ENCODE measurements around the gene HNF1A.
"Not testable (repeated sequence)": the region's sequence is repeated elsewhere in the genome, so short reads cannot be mapped to it uniquely, and the experiment has no call there.

HNF1A gene, protein sequence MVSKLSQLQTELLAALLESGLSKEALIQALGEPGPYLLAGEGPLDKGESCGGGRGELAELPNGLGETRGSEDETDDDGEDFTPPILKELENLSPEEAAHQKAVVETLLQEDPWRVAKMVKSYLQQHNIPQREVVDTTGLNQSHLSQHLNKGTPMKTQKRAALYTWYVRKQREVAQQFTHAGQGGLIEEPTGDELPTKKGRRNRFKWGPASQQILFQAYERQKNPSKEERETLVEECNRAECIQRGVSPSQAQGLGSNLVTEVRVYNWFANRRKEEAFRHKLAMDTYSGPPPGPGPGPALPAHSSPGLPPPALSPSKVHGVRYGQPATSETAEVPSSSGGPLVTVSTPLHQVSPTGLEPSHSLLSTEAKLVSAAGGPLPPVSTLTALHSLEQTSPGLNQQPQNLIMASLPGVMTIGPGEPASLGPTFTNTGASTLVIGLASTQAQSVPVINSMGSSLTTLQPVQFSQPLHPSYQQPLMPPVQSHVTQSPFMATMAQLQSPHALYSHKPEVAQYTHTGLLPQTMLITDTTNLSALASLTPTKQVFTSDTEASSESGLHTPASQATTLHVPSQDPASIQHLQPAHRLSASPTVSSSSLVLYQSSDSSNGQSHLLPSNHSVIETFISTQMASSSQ

DNA sequence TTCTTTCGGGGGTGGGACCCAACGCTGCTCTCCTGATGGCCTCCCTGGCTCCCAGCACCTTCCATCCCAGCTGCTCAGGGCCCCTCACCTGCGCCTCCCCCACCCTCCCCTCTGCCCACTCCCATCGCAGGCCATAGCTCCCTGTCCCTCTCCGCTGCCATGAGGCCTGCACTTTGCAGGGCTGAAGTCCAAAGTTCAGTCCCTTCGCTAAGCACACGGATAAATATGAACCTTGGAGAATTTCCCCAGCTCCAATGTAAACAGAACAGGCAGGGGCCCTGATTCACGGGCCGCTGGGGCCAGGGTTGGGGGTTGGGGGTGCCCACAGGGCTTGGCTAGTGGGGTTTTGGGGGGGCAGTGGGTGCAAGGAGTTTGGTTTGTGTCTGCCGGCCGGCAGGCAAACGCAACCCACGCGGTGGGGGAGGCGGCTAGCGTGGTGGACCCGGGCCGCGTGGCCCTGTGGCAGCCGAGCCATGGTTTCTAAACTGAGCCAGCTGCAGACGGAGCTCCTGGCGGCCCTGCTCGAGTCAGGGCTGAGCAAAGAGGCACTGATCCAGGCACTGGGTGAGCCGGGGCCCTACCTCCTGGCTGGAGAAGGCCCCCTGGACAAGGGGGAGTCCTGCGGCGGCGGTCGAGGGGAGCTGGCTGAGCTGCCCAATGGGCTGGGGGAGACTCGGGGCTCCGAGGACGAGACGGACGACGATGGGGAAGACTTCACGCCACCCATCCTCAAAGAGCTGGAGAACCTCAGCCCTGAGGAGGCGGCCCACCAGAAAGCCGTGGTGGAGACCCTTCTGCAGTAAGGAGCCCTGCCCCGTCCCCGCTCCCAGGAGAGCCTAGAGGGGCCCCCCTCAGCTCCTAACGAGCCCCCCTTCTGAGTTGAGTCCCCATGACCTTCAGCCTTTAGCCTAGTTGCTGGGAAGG lies at the start of gene HNF1A:
HNF1A (plus strand) TSS at position 248 of the 924 bp plus-strand sequence; CDS start at position 474, 226 bp downstream.
- no peak for FAIRE-seq

DNA sequence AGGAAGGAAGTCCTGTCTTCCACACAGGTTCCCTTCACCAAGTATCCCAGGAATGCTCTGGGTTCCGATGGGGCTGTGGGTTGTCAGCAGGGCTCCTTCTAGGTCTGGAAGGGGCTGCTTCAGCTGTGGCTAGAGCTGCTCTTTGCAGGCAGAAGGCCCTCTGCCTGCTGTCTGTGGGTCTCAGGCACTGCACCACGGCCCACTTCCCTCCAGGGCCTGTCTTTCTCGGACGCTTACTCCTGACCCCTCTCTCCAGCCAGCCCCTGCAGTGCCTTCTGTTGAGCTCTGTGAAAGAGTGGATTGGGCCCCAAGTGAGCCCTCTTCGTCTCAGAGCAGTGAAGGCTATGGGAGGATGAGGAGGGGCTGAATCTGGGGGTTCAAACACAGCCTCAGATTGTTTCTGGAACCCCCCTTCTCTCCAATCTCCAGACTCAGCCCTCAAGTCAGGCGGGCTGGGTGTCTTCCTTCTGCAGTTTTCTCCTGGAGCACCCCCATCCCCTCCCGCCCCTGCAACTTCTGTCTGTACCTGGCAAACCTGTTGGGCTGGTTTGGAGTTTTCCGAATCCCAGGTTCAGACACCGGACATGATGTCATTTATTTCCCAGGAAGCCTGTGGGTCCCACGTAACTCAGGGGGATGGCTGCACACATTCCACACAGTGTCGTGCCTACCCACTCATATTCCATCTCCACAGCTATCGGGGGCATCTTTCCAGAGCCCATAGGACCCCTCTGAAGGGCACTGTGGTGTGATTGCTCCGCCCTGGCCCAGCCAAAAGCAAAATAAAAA lies 49.3 kb upstream of the HNF1A start:
- no peak for FAIRE-seq

DNA sequence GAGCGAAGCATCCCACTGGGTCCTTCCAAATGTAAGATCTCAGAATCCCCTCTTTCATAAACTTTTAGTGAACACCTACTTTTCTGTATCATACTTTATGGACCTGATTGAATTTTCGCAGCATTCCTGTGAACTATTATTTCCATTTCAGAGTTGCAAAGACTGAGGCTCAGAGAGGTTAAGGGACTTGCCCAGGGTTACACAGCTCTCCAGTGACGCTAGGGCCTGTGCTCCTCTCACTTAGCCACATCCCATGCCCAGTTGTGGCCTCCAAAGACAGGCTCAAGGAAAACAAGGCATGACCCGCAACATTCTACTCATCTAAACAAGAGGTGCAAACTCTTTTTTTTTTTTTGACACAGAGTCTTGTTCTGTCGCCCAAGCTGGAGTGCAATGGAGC lies 48.3 kb upstream of the HNF1A start:
- FAIRE-seq, result no peak

DNA sequence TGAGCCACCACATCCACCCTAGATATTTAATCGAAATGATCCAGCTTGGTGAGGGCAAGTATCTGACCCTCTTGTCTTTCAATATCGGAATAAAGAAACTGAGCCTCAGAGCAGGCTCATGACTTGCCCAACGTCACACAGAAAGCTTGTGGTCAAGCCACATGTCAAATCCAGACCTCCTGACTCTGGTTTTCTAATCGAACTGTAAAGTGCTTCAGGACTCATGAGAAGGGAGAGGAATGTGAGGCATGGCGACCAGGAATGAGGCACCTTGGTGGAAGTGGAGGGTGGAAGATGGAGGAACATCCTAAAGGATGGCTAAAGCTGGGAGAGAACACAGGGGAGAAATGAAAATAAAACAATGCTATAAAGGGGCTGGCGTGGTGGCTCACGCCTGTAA lies 46.3 kb upstream of the HNF1A start:
- no peak for FAIRE-seq

DNA sequence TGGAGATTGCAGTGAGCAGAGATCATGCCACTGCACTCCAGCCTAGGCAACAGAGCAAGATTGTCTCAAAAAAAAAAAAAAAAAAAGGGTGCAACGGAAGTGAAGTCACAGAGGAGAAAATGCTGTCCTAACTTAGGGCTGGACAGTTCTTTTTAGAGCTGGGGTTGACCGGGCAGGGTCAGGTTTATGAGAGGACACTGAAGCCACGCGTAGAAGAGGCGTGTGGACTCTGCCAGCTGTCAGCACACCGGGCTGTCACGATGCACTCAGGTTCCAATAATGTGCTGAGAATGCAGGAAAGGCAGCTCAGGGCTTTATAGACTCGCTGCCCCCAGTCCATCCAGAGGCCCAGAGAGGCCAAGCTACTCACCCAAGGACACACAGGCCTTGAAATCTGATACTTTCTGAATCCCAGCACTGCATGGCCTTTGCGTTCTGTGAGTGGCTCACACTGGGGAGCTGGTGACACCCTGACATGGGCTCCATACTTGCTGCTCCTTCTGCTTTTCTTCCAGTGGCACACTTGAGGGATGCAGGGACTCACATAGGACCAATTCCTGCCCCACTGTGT lies 45.3 kb upstream of the HNF1A start:
- FAIRE-seq, result no peak

DNA sequence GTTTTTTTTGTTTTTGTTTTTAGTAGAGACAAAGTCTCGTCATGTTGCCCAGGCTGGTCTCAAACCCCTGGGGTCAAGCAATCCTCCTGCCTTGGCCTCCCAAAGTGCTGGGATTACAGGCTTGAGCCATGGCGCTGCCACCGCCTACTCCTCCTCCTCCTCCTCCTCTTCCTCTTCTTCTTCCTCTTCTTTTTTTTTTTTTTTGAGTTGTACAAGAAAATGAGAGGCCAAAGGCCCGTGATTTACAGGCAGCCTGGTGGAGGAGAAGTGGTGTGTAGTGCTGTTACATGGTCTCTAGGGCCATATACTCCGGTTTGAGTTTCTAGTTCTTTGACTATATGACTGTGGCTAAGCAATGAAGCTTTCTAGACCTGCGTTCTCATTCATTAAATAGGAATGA lies 44.6 kb upstream of the HNF1A start:
- FAIRE-seq, result no peak

DNA sequence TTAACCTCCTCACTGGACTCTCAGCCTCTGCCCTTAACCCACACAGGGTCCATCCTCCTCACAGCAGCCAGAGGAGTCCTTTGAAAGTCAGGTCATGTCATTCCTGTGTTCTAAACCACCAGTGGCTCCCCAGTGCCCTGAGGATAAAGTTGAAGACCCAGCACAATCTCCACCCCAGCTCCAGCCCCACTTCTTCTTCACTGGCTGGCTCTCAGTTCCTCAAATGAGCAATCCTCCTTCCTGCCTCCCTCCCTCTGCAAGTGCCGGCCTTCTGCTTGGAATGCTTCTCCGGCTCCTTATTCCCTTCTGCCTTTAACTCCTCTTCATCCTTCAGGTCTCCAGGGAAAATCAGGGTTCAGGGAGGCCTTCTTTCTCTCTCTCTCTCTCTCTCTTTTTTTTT lies 42.1 kb upstream of the HNF1A start:
- no peak for FAIRE-seq

DNA sequence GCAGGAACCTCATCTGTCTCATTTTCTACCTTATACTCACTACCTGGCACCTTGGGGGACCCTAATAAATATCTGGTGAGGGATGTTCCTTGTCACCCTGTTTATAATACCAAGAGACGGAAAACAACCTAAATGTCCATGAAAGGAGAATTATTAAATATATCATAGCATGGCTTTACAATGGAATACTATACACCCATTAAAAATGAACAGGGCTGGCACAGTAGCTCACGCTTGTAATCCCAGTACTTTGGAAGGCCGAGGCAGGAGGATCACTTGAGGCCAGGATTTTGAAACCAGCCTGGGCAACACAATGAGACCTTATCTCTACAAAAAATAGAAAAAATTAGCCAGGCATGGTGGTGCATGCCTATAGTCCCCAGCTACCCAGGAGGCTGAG lies 39.8 kb upstream of the HNF1A start:
- FAIRE-seq, result no peak

DNA sequence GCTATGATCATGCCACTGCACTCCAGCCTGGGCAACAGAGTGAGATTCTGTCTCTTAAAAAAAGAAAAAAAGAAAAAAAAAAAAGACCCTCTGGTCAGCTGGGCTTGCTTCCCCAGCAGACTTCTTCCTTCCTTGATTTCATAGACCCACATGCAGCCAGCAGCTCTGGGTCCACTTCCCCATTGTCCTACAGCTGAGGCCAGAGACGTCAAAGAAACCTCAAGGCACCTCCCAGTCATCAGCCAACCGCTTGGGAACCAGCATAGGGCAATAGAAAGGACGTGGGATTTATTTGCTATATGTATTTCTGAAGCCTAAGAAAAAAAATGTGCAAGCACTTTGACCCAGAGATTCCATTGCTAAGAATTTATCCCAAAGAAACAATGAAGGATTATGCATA lies 38.8 kb upstream of the HNF1A start:
- no peak for FAIRE-seq

DNA sequence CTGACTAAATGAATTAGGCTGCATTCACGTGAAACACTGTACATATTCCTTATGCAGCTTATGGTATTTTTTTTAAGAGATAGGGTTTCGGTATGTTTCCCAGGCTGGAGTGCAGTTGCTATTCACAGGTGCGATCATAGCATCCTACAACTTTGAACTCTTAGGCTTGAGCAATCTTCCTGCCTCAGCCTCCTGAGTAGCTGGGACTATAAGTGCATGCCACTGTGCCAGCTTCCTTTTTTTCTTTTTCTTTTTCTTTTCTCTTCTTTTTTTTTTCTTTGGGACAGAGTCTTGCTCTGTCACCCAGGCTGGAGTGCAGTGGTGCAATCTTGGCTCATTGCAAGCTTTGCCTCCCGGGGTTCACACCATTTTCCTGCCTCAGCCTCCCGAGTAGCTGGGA lies 38.3 kb upstream of the HNF1A start:
- FAIRE-seq, result no peak

DNA sequence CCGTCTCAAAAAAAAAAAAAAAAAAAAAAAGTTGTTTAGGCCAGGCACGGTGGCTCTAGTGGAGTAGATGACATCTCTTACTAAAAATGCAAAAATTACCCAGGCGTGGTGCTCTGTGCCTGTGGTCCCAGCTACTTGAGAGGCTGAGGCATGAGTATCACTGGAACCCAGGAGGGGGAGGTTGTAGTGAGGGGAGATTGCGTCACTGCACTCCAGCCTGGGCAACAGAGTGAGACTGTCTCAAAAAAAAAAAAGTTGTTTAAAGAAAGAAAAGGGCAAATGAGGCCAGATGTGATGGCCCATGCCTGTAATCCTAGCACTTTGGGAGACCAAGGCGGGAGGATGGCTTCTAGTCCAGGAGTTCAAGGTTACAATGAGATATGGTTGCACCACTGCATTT lies 37.5 kb upstream of the HNF1A start:
- FAIRE-seq, result no peak

DNA sequence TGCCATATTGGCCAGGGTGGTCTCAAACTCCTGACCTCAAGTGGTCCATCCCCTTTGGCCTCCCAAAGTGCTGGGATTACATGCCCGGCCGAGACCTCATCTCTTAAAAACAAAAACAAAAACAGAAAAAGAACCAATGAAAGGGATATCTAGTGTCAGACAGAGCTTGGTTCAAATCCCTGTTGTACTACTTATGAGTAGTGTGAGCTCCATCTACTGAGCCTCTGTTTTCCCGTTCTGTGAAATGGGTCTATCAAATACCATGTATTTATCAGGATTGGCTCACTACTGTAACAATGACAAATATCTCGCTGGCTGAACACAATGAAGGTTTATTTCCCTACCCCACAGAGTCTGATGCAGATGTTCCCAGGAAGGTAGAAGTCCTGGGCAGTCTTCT lies 36.9 kb upstream of the HNF1A start:
- FAIRE-seq, result no peak

DNA sequence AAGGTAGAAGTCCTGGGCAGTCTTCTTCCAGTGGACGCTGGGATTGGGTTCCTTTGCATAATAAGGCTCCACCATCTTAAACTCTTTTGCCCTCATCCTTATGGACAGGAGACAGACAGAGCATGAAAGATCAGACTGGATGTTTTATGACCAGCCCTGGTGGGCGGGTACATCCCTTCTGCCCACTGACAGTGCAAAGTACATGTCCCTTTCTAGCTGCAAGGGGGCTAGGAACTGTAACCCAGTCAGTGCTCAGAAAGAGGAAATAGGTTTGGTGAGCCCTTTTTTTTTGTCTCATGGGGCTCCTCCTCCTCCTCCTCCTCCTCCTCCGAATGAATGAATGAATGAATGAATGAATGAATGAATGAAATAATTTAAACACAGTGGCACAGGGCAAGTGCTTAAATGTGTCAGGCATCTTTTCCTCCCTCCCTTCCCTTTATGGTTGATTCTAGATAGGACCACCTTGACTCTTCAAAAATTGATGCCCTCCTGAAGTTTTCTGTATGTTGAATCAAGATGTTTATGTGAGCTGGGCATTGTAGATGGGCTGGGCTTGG lies 36.4 kb upstream of the HNF1A start:
- FAIRE-seq, result no peak

DNA sequence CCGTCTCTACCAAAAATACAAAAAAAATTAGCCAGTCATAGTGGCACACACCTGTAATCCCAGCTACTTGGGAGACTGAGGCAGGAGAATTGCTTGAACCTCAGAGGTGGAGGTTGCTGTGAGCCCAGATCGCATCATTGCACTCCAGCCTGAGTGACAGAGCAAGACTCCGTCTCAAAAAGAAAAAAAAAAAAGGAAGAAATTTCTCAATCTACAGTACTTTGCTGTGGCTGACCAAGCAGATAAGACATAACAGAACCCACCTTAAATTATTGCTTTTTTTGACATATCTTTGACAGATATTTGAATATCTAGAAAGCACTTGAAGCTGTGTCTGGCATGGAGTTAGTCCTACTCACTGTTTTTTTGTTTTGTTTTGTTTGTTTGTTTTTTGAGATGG lies 34.9 kb upstream of the HNF1A start:
- FAIRE-seq, result no peak

DNA sequence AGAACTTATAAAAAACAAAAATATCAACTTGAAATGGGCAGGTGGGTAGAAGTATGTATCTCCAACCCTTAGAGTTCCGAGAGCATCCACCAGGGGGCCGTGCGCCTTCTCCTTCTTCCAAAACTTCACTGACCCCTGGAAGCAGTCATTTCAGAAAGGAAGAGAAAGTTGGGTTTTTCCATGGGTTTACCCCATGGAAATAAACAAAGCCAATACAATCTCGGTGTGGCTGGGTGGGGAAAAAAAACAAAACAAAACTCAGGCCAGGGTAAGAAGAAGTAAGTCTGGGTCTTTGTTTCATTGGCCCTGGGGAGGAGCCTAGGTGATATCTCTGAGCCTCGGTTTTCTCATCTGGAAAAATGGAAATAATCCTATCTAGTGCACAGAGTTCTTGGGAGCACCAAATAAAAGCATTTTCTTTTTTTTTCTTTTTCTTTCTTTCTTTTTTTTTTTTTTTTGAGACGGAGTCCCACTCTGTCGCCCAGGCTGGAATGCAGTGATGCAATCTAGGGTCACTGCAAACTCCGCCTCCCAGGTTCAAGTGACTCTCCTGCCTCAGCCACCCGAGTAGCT lies 33.6 kb upstream of the HNF1A start:
- no peak for FAIRE-seq

DNA sequence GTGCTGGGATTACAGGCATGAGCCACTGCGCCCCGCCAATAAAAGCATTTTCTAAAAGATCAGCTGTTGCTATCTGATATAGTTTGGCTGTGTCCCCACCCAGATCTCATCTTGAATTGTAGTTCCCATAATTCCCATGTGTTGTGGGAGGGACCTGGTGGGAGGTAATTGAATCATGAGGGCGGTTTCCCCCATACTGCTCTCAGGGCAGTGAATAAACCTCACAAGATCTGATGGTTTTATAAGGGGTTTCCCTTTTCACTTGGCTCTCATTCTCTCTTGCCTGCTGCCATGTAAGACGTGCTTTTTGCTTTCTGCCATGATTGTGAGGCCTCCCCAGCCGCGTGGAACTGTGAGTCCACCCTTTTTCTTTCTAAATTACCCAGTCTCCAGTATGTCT lies 32.8 kb upstream of the HNF1A start:
- not testable (repeated sequence) for FAIRE-seq

DNA sequence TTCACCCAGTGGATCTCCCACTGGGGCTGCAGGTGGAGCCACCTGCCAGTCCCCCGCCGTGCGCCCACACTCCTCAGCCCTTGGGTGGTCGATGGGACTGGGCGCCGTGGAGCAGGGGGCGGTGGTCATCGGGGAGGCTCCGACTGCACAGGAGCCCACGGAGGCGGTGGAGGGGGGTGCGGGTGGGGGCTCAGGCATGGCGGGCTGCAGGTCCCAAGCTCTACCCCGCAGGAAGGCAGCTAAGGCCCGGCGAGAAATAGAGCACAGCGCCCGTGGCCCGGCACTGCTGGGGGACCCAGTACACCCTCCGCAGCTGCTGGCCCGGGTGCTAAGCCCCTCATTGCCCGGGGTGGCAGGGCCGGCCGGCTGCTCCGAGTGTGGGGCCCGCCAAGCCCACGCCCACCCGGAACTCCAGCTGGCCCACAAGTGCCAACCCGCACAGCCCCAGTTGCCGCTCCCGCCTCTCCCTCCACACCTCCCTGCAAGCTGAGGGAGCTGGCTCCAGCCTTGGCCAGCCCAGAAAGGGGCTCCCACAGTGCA lies 28.0 kb upstream of the HNF1A start:
- not testable (repeated sequence) for FAIRE-seq

DNA sequence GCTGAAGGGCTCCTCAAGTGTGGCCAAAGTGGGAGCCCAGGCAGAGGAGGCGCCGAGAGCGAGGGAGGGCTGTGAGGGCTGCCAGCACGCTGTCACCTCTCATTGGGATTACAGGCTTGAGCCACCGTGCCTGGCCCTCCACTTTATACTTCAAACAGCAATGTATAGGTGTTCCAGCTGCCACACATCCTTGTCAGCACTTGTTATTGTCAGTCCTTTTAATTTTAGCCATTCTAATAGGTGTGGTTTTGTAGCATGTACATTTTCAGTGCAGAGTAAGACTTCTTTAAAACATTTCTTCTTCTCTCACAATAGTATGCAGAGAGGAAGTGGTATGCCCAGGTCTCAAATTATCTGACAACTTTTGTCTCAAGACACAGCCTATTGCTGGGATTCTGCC lies 27.5 kb upstream of the HNF1A start:
- no peak for FAIRE-seq

DNA sequence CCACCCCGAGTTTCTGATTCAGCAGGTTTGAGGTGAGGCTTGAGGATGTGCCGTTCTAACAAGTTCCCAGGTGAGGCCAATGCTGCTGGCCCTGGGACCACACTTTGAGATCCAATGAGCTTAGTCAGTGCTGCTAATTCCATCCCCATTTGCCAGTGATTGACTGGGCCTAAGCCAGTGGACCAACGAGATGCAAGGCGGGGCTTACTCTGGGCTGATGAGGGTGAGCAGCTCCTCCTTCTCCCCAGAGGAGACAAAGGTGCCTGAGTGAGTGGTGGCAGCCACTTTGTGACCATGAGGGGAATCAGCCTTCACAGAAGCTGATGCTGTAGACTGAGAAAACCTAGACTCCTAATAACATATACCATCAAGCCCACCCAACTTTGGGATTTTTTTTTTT lies 23.1 kb upstream of the HNF1A start:
- no peak for FAIRE-seq

DNA sequence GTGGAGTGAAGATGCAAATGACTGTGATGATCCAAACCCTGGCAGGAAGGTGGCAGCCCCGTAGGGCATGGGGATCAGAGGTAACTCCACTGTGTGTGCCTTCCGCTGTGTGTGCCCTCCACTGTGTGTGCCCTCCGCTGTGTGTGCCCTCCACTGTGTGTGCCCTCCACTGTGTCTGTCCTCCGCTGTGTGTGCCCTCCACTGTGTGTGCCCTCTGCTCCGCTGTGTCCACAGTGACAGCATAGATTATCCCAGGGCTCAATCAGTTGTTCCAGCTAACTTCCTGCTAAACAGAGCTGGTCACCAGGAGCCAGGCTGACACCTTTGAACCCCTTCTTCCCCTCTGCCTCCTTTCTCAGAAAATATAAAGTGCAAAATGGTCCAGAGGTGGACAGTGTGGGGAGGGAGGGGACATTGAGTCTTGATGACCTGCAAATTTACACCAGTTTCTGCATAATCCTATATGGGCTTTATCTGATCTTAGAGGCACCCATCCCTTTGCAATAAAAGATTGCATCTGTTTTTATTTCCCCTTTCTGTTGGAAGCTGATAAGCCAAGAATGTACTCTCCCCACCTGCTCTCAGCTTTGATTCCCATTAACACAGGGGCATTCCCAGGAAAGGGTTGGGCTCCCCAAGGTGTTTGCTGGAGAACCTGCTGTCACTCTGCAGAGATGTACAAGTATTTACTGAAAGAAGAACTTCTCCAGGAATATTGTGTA lies 21.6 kb upstream of the HNF1A start:
- no peak for FAIRE-seq
